DND-41 (cell line): ENCODE results near the gene IPO11.
"Not testable (repeated sequence)": the region's sequence is repeated elsewhere in the genome, so short reads cannot be mapped to it uniquely, and the experiment has no call there.

Experiments
- ATAC-seq: fragments of 200-7000 bp; cut with Tn5 transposase; 3 replicates; pipeline ENCODE4 v1.9.1; 2021; ENCODE audit warnings: low read depth; ENCODE audit not compliant: insufficient read depth
- DNase-seq: peaks from one replicate; pipeline ENCODE4 v3.0.0-alpha.2; 2020
- H2AFZ ChIP-seq: 2 replicates; pipeline ENCODE4 v1.6.0; 2012; ENCODE audit warnings: low read depth, low read length
- H3K27ac ChIP-seq: 2 replicates; pipeline ENCODE4 v1.5.1; 2012; ENCODE audit warnings: low read length, inconsistent platforms
- H3K27me3 ChIP-seq: fragments of 200-600 bp; sonication (generic); 2 replicates; pipeline ENCODE4 v1.6.0; 2012; ENCODE audit warnings: low read length, mild to moderate bottlenecking, inconsistent platforms; ENCODE audit not compliant: insufficient read depth, poor library complexity
- H3K36me3 ChIP-seq: 2 replicates; pipeline ENCODE4 v1.5.1; 2012; ENCODE audit warnings: low read length, inconsistent platforms; ENCODE audit not compliant: insufficient read depth
- H3K4me1 ChIP-seq: 2 replicates; pipeline ENCODE4 v1.5.1; 2012; ENCODE audit warnings: mild to moderate bottlenecking, low read length; ENCODE audit not compliant: insufficient read depth
- H3K4me2 ChIP-seq: 2 replicates; pipeline ENCODE4 v1.6.0; 2012; ENCODE audit warnings: mild to moderate bottlenecking, moderate library complexity, low read length, inconsistent platforms; ENCODE audit not compliant: insufficient read depth
- H3K4me3 ChIP-seq, 2 experiments: fragments of 200-600 bp in 1 of 2; shearing (Covaris generic) in 1 of 2; 2 replicates each; pipeline ENCODE4 v1.5.1; 2012 to 2016; ENCODE audit warnings: inconsistent platforms in 2 of 2, low read length in 2 of 2, mild to moderate bottlenecking in 2 of 2, low read depth in 1 of 2, moderate library complexity in 1 of 2
- H3K79me2 ChIP-seq: 2 replicates; pipeline ENCODE4 v1.6.0; 2012; ENCODE audit warnings: low read length, inconsistent platforms; ENCODE audit not compliant: insufficient read depth
- H3K9ac ChIP-seq: 2 replicates; pipeline ENCODE4 v1.6.0; 2012; ENCODE audit warnings: low read depth, mild to moderate bottlenecking, inconsistent platforms, low read length, moderate library complexity
- H3K9me3 ChIP-seq: 2 replicates; pipeline ENCODE4 v1.5.1; 2012; ENCODE audit warnings: low read length, moderate library complexity, mild to moderate bottlenecking, inconsistent platforms; ENCODE audit not compliant: insufficient read depth, severe bottlenecking
- H4K20me1 ChIP-seq: 2 replicates; pipeline ENCODE4 v1.6.0; 2012; ENCODE audit warnings: low read length; ENCODE audit not compliant: insufficient read depth
- EZH2 ChIP-seq: IDR thresholded peaks from 3 replicates; pipeline ENCODE4 v1.6.1; 2012; ENCODE audit warnings: borderline replicate concordance, low read depth, mild to moderate bottlenecking, moderate library complexity, low read length, inconsistent platforms; ENCODE audit not compliant: severe bottlenecking
- TF ChIP-seq, protein P1 (sequence below): IDR thresholded peaks from 2 replicates; pipeline ENCODE4 v1.5.1; 2012; ENCODE audit warnings: borderline replicate concordance, low read length, moderate library complexity, mild to moderate bottlenecking; ENCODE audit not compliant: poor library complexity, severe bottlenecking; ENCODE audit errors: extremely low read depth

IPO11 gene

DNA sequence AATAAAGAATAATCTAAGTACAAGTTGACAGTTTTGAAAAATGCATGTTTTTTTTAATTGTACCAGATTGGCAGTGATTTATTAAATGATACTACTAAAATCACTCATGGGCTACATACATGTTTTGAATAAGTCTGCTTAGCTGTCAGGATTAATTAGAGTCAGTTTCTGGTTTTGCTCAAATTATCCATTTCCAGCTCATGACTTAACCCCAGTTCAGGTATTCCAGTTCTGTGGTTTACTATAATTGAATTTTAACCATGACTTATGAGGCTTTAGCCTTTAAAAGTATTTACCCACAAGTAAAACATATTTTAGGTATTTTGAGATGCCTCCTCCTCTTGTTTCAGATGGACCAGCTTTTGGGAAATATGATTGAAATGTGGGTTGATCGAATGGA lies 148.2 kb downstream of the IPO11 start:
- no peak overlapping the region for H2AFZ ChIP-seq
- H3K9me3 ChIP-seq, result peaks cover 2% of the 10 kb centered on the region
- H4K20me1 ChIP-seq, result no peaks in the 10 kb centered on the region
- TF ChIP-seq EZH2, result no peak
- TF ChIP-seq, protein P1, sequence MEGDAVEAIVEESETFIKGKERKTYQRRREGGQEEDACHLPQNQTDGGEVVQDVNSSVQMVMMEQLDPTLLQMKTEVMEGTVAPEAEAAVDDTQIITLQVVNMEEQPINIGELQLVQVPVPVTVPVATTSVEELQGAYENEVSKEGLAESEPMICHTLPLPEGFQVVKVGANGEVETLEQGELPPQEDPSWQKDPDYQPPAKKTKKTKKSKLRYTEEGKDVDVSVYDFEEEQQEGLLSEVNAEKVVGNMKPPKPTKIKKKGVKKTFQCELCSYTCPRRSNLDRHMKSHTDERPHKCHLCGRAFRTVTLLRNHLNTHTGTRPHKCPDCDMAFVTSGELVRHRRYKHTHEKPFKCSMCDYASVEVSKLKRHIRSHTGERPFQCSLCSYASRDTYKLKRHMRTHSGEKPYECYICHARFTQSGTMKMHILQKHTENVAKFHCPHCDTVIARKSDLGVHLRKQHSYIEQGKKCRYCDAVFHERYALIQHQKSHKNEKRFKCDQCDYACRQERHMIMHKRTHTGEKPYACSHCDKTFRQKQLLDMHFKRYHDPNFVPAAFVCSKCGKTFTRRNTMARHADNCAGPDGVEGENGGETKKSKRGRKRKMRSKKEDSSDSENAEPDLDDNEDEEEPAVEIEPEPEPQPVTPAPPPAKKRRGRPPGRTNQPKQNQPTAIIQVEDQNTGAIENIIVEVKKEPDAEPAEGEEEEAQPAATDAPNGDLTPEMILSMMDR, result no peak
- no peak overlapping the region for H3K9ac ChIP-seq
- H3K4me3 ChIP-seq, result no peak overlapping the region
- H3K36me3 ChIP-seq, result peaks cover 42% of the 10 kb centered on the region
- no peak overlapping the region for H3K27ac ChIP-seq
- no peak for ATAC-seq
- no peaks in the 10 kb centered on the region for H3K27me3 ChIP-seq
- no peaks in the 10 kb centered on the region for H3K79me2 ChIP-seq
- H3K4me1 ChIP-seq, result no peaks in the 10 kb centered on the region
- DNase-seq, result no peak
- no peak overlapping the region for H3K4me2 ChIP-seq

DNA sequence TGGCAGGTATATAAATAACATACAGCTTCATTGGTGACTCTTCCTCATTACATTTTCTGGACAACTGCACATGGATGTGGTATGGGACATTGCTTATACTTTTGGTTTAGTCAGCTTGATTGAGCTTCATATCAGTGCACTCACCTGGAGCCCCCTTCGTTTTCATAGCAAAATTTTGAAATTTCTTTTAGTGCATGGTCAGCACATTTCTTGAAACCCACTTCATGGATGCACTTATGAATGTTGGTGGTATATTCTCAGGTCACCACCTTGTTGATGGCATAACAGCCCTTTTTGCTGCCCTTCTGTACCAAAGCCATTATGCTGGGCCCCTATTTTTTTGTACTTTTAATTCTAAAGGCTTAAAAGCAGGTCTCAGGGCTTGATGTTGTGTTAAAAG lies 149.3 kb downstream of the IPO11 start:
- Histone ChIP-seq H3K9ac (no peak overlapping the region), H4K20me1 (no peaks in the 10 kb centered on the region), H3K27ac (no peak overlapping the region), H3K4me3 (no peak overlapping the region), H3K79me2 (no peaks in the 10 kb centered on the region), H3K36me3 (peaks cover 48% of the 10 kb centered on the region), H3K9me3 (peaks cover 4% of the 10 kb centered on the region), H2AFZ (no peak overlapping the region), H3K27me3 (no peaks in the 10 kb centered on the region), H3K4me1 (no peaks in the 10 kb centered on the region), H3K4me2 (no peak overlapping the region)
- DNase-seq, result no peak
- no peak for ATAC-seq
- TF ChIP-seq, protein P1, result no peak
- TF ChIP-seq EZH2, result no peak

DNA sequence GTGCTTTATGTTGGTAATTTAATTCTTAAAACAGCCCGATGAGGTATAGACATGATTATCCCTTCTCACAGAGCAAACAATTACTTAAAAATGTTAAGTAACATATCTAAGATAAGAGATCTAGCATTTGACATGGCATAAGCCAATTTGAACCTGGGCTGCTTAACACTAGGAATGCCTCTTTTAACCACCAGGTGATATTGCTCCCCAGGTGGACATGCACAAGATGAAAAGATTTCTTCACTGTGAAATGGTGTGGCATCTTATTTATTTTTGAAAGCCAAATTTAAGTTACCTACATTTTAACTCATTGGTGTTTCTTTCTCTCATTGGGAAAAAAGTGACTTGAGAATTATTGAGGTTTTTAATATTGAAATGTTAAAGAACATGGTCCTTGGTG lies 150.3 kb downstream of the IPO11 start:
- H3K36me3 ChIP-seq, result peaks cover 55% of the 10 kb centered on the region
- peaks cover 12% of the 10 kb centered on the region for H3K9me3 ChIP-seq
- no peak overlapping the region for H2AFZ ChIP-seq
- TF ChIP-seq, protein P1, result no peak
- TF ChIP-seq EZH2, result no peak
- H3K27ac ChIP-seq, result no peak overlapping the region
- no peaks in the 10 kb centered on the region for H3K79me2 ChIP-seq
- no peaks in the 10 kb centered on the region for H3K4me1 ChIP-seq
- DNase-seq, result no peak
- no peak overlapping the region for H3K4me2 ChIP-seq
- H4K20me1 ChIP-seq, result no peaks in the 10 kb centered on the region
- H3K27me3 ChIP-seq, result no peaks in the 10 kb centered on the region
- no peak overlapping the region for H3K9ac ChIP-seq
- no peak overlapping the region for H3K4me3 ChIP-seq
- ATAC-seq, result no peak

DNA sequence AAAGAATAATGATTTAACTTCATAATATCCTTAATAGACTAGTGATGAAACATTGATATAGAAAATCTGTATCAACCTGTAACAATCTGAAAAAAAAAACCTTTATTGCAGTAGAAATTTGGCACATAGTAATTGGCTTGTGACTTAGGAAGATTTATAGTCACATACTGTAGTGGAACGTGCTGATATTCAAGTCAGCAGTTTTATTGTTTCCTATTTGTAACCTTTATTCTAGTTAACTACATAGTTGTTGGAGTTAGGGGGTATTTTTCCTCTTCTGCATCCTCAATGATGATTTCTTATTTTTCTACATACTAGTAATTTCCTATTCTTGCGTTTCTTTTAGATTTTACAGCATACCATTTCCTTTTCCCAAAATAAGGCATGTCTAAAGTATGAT lies 151.5 kb downstream of the IPO11 start:
- Histone ChIP-seq H3K79me2 (no peaks in the 10 kb centered on the region), H3K4me2 (no peak overlapping the region), H3K27ac (no peak overlapping the region), H3K9ac (no peak overlapping the region), H3K36me3 (peaks cover 62% of the 10 kb centered on the region), H3K4me1 (no peaks in the 10 kb centered on the region), H3K9me3 (peaks cover 17% of the 10 kb centered on the region), H2AFZ (no peak overlapping the region), H3K27me3 (no peaks in the 10 kb centered on the region), H3K4me3 (no peak overlapping the region), H4K20me1 (no peaks in the 10 kb centered on the region)
- DNase-seq (no peak), ATAC-seq (no peak)
- TF ChIP-seq, protein P1, result no peak
- no peak for TF ChIP-seq EZH2

DNA sequence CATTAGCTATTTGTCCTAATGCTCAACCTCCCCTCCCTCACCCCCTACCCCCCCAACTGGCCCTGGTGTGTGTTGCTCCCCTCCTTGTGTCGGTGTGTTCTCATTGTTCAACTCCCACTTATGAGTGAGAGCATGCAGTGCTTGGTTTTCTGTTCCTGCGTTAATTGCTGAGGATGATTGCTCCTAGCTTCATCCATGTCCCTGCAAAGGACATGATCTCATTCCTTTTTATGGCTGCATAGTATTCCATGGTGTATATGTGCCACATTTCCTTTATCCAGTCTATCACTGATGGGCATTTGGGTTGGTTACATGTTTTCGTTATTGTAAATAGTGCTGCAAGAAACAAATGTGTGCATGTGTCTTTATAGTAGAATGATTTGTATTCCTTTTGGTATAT lies 153.2 kb downstream of the IPO11 start:
- H3K9me3 ChIP-seq, result peaks cover 17% of the 10 kb centered on the region
- H3K36me3 ChIP-seq, result peaks cover 51% of the 10 kb centered on the region
- not testable (repeated sequence) for H3K4me2 ChIP-seq, H3K9ac ChIP-seq, H2AFZ ChIP-seq, H3K79me2 ChIP-seq, H3K27ac ChIP-seq, H4K20me1 ChIP-seq, H3K4me1 ChIP-seq, H3K27me3 ChIP-seq, DNase-seq, ATAC-seq, H3K4me3 ChIP-seq
